Measurements from ENCODE around the gene NNT. TPM values are rescaled to one million over a fixed set of nuclear protein-coding genes. Genes with fewer than 3 reads are reported as not detected.
"Not testable (repeated sequence)": the region's sequence is repeated elsewhere in the genome, so short reads cannot be mapped to it uniquely, and the experiment has no call there.

NNT gene
- total and polyA plus RNA-seq, 9 of the 15 experiments (the other 6 are each of a cell fraction or from before 2014, with no cell fraction given) = 21.9 to 68.6 (median 42.2) TPM

DNA sequence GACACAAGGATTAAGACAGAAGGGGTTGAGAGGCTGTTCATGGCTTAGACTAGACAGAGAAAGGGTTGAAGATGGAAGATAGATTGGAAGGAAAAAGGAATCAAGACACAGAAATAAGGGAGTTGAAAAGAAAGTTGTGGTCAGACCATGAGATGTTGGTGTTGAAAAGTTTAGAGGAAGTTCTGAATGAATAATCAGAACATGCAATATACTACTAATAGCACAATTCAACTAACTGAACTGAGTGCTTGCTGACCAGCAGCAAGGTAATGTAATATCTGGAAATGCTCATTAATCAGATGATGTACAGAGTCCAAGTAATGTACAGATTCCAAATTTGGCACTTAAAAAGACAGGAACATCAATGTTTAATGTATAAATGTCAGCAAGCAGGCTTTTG is 10.6 kb upstream of the NNT start (continued):
- TF ChIP-seq ZNF561 (CRISPR knock-in tag; conservative IDR thresholded peaks at IDR 0.05) (no peak), EP400 (IDR thresholded peaks at IDR 0.05) (no peak), TCF7 (IDR thresholded peaks at IDR 0.05; ENCODE audit: borderline replicate concordance) (no peak), SP1 (CRISPR knock-in tag; IDR thresholded peaks at IDR 0.05) (no peak)

DNA sequence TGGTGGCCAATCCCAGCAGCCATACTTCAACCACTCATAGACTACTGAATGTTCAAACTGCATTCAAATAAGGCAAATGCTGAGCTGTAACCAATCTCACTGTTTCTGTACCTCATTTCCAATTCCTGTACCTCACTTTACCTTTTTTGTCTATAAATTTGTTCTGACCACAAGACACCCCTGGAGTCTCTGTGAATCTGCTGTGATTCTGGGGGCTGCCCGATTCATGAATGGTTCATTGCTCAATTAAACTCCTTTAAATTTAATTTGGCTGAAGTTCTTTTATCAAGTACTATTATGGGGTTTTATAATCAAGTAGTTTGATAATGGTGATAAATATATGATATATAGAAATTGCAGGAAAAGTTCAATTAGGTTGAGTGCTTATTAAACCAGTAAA is 4.1 kb upstream of the NNT start:
- H3K4me2 ChIP-seq (ENCODE audit: insufficient read depth, low read length); intact Hi-C loops (cut with micrococcal nuclease); H3K9ac ChIP-seq (ENCODE audit: insufficient read depth in 1 of 2, low read depth in 2 of 2, low read length in 2 of 2); H3K9me1 ChIP-seq (ENCODE audit: control insufficient read depth, insufficient read depth, low read length); H2AFZ ChIP-seq (ENCODE audit: low read depth, low read length); BruUV-seq (replicated peaks); H3K36me3 ChIP-seq (ENCODE audit: control insufficient read depth, insufficient read depth, low read length); H3K9me3 ChIP-seq (replicated peaks; ENCODE audit: control insufficient read depth, insufficient read depth, low read depth, low read length); CTCF ChIA-PET (ENCODE audit: low intra/inter-chr PET ratio); H3K27ac ChIP-seq (ENCODE audit: extremely low read depth, low read depth, low read length); H4K20me1 ChIP-seq (replicated peaks; ENCODE audit: control insufficient read depth, insufficient read depth, low read length); ATAC-seq; H3K27me3 ChIP-seq (ENCODE audit: control insufficient read depth in 2 of 2, insufficient read depth in 2 of 2, low read length in 2 of 2); FAIRE-seq; DNase-seq (ENCODE audit: extremely low read depth in 1 of 4, low spot score in 3 of 4); H3K4me3 ChIP-seq; in situ Hi-C loops (cut with MboI): not testable (repeated sequence)
- POLR2A ChIA-PET = interaction anchor here (0.6 kb wide), 1 partner anchor 115 kb away, joined by 3 read pairs; the partner anchor contains the start of gene TMEM267
- 95% methylated on average over 1 of the region's 1 CpG for WGBS (ENCODE audit: insufficient coverage, low coverage, missing lambda C conversion rate)
- peaks cover 38% of the 10 kb centered on the region for H3K79me2 ChIP-seq (ENCODE audit: control insufficient read depth, insufficient read depth, low read length)
- peaks cover 13% of the 10 kb centered on the region in 2 experiments for H3K4me1 ChIP-seq (replicated peaks in 1 of 2; ENCODE audit: control insufficient read depth in 2 of 2, insufficient read depth in 2 of 2, low read length in 2 of 2)

All from K562 (cell line).